Osteoblast (primary cell): ENCODE measurements around the gene APOC4. TPM values are rescaled to one million over a fixed set of nuclear protein-coding genes. Genes with fewer than 3 reads are reported as not detected.

Experiments
- DNase-seq: peaks from one replicate; pipeline ENCODE4 v3.0.0; 2011; ENCODE audit warnings: low spot score, mixed read lengths; ENCODE audit not compliant: insufficient read length; ENCODE audit errors: missing footprints
- H2AFZ ChIP-seq: 2 replicates; pipeline ENCODE4 v1.6.0; 2011; ENCODE audit warnings: mild to moderate bottlenecking, low read length
- H3K27ac ChIP-seq: 2 replicates; pipeline ENCODE4 v1.5.1; 2011; ENCODE audit warnings: mild to moderate bottlenecking, low read depth, low read length, moderate library complexity
- H3K27me3 ChIP-seq: 2 replicates; pipeline ENCODE4 v1.6.0; 2012; ENCODE audit warnings: mild to moderate bottlenecking, control low read depth, inconsistent platforms, low read length, moderate library complexity; ENCODE audit not compliant: insufficient read depth
- H3K36me3 ChIP-seq: 2 replicates; pipeline ENCODE4 v1.5.1; 2011; ENCODE audit warnings: mild to moderate bottlenecking, low read length, control low read depth, moderate library complexity; ENCODE audit not compliant: insufficient read depth
- H3K4me1 ChIP-seq: 2 replicates; pipeline ENCODE4 v1.5.1; 2011; ENCODE audit warnings: mild to moderate bottlenecking, low read length, control low read depth, moderate library complexity; ENCODE audit not compliant: insufficient read depth
- H3K4me2 ChIP-seq: 2 replicates; pipeline ENCODE4 v1.6.0; 2011; ENCODE audit warnings: mild to moderate bottlenecking, low read length; ENCODE audit not compliant: insufficient read depth
- H3K4me3 ChIP-seq: fragments of 200-600 bp; sonication (generic); 3 replicates; pipeline ENCODE4 v1.5.1; 2012; ENCODE audit warnings: mild to moderate bottlenecking, low read length, inconsistent platforms; ENCODE audit not compliant: insufficient read depth
- H3K79me2 ChIP-seq: 2 replicates; pipeline ENCODE4 v1.6.0; 2012; ENCODE audit warnings: mild to moderate bottlenecking, low read length, control low read depth, inconsistent platforms; ENCODE audit not compliant: insufficient read depth
- H3K9me3 ChIP-seq: 2 replicates; pipeline ENCODE4 v1.5.1; 2011; ENCODE audit warnings: low read depth, low read length, control low read depth
- H4K20me1 ChIP-seq: 2 replicates; pipeline ENCODE4 v1.6.0; 2012; ENCODE audit warnings: mild to moderate bottlenecking, low read length, control low read depth; ENCODE audit not compliant: insufficient read depth
- total RNA-seq: library from RNA; depleted of rRNA; stranded (reverse); fragments of >200 nt; gene quantifications from 2 replicates; pipeline ENCODE4 v1.2.3, GENCODE V29; 2012
- TF ChIP-seq, protein P1 (sequence below): IDR thresholded peaks from 2 replicates; pipeline ENCODE4 v1.5.1; 2011; ENCODE audit warnings: mild to moderate bottlenecking, low read depth, low read length, moderate library complexity; ENCODE audit errors: extremely low read depth

APOC4 gene
- total RNA-seq, 1 donor = not detected

DNA sequence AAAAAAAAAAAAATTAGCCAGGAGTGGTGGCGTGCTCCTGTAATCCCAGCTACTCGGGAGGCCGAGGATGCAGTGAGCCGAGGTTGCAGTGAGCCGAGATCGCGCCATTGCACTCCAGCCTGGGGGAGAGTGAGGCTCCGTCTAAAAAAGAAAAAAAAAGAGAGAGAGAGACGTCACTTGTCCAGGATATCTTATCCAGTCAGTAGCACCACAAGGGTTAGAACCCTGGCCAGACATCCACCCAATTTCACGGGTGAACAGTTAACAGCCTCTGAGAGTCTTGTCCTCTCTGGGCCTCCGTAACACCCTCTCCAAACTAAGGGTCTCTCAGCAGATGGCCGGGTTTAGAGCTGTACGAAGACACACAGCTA, 12.2 kb downstream of the APOC4 start:
- H3K4me2 ChIP-seq = peak overlapping the region; percentile 82
- peaks cover 35% of the 10 kb centered on the region for H4K20me1 ChIP-seq
- H3K4me1 ChIP-seq = peaks cover 22% of the 10 kb centered on the region
- H3K4me3 ChIP-seq = peak overlapping the region; percentile 77
- H3K27ac ChIP-seq = peak overlapping the region; percentile 96
- no peaks in the 10 kb centered on the region for H3K9me3 ChIP-seq
- H3K27me3 ChIP-seq = no peaks in the 10 kb centered on the region
- H2AFZ ChIP-seq = peak overlapping the region; percentile 100
- peaks cover 45% of the 10 kb centered on the region for H3K79me2 ChIP-seq
- TF ChIP-seq, protein P1, sequence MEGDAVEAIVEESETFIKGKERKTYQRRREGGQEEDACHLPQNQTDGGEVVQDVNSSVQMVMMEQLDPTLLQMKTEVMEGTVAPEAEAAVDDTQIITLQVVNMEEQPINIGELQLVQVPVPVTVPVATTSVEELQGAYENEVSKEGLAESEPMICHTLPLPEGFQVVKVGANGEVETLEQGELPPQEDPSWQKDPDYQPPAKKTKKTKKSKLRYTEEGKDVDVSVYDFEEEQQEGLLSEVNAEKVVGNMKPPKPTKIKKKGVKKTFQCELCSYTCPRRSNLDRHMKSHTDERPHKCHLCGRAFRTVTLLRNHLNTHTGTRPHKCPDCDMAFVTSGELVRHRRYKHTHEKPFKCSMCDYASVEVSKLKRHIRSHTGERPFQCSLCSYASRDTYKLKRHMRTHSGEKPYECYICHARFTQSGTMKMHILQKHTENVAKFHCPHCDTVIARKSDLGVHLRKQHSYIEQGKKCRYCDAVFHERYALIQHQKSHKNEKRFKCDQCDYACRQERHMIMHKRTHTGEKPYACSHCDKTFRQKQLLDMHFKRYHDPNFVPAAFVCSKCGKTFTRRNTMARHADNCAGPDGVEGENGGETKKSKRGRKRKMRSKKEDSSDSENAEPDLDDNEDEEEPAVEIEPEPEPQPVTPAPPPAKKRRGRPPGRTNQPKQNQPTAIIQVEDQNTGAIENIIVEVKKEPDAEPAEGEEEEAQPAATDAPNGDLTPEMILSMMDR = no peak
- no peak for DNase-seq
- H3K36me3 ChIP-seq = peaks cover 6% of the 10 kb centered on the region

DNA sequence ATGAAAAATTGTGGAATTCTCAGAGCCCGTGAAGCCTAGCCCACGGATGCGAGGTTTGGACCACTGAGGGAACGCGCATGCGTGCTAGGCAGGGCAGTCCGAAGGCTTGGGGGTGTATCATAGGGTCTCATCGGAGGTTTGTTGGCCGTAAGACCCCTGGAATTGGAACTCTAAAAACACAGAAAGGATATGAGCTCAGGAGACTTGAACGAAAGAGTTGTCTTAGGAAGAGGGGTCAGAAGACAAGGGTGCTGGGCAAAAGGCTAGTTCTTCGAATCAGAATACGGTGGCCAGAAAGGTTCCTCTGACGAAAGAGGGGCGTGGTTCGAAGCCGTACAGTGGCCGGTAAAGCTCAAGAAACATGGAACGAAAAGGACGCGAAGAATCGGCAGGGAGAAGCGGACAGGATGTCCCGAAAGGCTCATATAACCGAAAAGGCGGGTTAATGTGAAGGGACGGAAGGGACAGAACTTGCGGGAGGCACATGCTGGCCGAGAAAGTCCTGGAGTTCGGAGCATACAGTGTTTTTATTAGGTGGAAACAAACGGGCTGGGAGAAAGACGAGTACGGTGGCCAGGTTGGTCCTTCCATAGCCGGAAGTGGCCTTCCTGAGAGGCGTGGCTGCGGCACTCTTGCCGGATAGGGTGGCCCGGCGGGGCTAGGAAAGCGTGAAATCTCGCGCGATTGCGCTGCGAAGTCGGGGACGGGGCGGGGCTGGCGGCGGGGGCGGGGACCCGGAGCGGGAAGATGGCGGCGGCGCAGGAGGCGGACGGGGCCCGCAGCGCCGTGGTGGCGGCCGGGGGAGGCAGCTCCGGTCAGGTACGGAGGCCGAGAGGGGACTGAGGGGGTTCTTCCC, 12.8 kb downstream of the APOC4 start, which contains the start of gene CLPTM1:
Gene CLPTM1, plus strand, starts transcription at position 732 of the 856 bp plus-strand sequence. Its CDS starts 16 bp downstream, at position 748.
- Histone ChIP-seq H3K27me3 (no peaks in the 10 kb centered on the region), H3K9me3 (no peaks in the 10 kb centered on the region), H3K36me3 (peaks cover 2% of the 10 kb centered on the region), H3K4me2 (peak within 1 kb of the TSS; percentile 96), H4K20me1 (peaks cover 41% of the 10 kb centered on the region), H3K4me1 (peaks cover 21% of the 10 kb centered on the region), H3K79me2 (peaks cover 51% of the 10 kb centered on the region), H3K4me3 (peak within 1 kb of the TSS; percentile 77), H2AFZ (peak within 1 kb of the TSS; percentile 100), H3K27ac (peak within 1 kb of the TSS; percentile 96)
- peak; percentile 99 for DNase-seq
- TF ChIP-seq, protein P1 = no peak

DNA sequence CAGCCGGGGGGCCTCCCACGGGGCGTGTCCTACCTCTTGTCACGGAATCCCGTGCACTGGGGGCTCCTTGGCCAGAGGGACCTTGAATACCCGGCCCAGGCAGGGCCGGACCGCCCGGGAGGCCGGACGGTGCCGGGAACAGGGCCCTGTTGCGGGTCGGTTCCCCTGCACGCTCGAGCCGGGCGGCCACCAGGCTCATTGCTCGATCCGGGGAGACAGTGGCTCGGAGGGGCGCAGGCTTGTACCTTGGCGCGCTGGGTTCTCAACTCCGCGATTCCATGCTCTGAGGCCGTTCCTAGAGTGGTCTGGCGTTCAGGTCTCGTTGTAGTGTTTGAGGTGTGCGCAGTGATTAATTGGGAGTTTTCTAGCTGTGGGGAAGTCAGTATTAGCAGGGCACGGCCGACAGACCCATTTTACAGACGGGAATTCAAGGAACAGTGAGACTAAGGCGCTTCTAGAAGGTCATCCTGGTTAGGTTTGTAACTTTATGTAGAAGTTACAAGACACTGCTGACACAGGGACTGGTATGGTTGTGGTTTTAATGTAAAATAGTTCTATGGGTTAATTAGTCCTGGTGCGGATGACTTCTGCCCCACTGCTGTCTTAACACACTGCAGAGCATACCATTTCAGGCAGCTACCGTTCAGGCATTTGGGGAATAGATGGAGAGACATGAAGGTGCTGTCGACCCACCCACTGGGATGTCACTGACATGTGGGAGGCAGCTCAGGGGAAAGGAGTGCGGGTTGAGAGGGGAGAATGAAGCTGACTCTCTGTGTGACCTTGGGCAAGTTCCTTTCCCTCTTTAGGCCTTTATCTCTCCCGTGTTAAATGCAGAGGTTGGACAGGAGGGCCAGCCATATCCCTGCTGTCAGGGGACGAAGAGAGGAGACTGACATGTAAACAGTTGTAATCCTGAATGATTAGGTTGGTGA, 13.7 kb downstream of the APOC4 start:
- DNase-seq = no peak
- peak overlapping the region; percentile 85 for H3K27ac ChIP-seq
- peaks cover 60% of the 10 kb centered on the region for H3K79me2 ChIP-seq
- H3K4me1 ChIP-seq = peaks cover 21% of the 10 kb centered on the region
- no peaks in the 10 kb centered on the region for H3K27me3 ChIP-seq
- H3K9me3 ChIP-seq = no peaks in the 10 kb centered on the region
- peaks cover 50% of the 10 kb centered on the region for H4K20me1 ChIP-seq
- TF ChIP-seq, protein P1 = no peak
- H3K36me3 ChIP-seq = no peaks in the 10 kb centered on the region
- peak overlapping the region; percentile 77 for H3K4me3 ChIP-seq
- peak overlapping the region; percentile 81 for H2AFZ ChIP-seq
- H3K4me2 ChIP-seq = peak overlapping the region; percentile 96
